GM12864 (cell line): ENCODE data around the gene UBAC2.

ENCODE experiments used
- DNase-seq: peaks from one replicate; pipeline ENCODE4 v3.0.0-alpha.2; 2011; ENCODE audit warnings: low read depth
- H3K4me3 ChIP-seq: 2 replicates; pipeline ENCODE4 v1.5.1; 2011; ENCODE audit warnings: mild to moderate bottlenecking, low read depth, low read length, control low read depth
- TF ChIP-seq, protein P1 (sequence below): IDR thresholded peaks from 2 replicates; pipeline ENCODE4 v1.5.1; 2011; ENCODE audit warnings: low read depth, mild to moderate bottlenecking, moderate library complexity, low read length, control low read depth, inconsistent platforms; ENCODE audit errors: missing control alignments

The UBAC2 gene

DNA sequence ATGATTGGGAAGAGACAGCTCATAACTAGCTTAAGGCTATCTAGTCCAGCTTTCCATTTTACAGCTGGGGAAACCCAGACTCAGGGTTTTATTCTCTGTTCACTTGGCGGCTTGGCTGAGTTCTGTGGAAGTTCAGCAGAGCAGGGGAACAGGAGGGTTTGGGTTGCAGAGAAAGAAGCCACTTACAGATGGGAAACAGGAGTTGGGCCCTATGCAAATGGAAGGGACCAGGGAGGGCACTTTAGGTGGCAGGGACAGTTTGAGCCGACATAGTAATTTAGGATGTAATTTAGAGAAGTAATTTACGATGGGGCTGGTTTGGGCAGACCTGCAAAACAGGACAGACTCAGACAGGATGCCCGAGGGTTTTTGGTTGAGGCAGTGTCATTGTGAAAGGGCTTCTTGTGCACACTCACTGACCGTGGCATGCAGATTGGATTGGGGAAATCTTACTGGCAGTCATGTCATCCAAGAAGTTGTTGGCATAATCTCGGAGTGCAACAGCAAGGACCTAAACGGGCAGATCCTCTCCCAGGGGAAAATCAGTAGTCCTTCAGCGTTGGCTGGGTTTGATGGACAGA is 153.8 kb downstream of the UBAC2 start:
- TF ChIP-seq, protein P1, sequence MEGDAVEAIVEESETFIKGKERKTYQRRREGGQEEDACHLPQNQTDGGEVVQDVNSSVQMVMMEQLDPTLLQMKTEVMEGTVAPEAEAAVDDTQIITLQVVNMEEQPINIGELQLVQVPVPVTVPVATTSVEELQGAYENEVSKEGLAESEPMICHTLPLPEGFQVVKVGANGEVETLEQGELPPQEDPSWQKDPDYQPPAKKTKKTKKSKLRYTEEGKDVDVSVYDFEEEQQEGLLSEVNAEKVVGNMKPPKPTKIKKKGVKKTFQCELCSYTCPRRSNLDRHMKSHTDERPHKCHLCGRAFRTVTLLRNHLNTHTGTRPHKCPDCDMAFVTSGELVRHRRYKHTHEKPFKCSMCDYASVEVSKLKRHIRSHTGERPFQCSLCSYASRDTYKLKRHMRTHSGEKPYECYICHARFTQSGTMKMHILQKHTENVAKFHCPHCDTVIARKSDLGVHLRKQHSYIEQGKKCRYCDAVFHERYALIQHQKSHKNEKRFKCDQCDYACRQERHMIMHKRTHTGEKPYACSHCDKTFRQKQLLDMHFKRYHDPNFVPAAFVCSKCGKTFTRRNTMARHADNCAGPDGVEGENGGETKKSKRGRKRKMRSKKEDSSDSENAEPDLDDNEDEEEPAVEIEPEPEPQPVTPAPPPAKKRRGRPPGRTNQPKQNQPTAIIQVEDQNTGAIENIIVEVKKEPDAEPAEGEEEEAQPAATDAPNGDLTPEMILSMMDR = no peak
- DNase-seq = no peak
- no peak overlapping the region for H3K4me3 ChIP-seq

DNA sequence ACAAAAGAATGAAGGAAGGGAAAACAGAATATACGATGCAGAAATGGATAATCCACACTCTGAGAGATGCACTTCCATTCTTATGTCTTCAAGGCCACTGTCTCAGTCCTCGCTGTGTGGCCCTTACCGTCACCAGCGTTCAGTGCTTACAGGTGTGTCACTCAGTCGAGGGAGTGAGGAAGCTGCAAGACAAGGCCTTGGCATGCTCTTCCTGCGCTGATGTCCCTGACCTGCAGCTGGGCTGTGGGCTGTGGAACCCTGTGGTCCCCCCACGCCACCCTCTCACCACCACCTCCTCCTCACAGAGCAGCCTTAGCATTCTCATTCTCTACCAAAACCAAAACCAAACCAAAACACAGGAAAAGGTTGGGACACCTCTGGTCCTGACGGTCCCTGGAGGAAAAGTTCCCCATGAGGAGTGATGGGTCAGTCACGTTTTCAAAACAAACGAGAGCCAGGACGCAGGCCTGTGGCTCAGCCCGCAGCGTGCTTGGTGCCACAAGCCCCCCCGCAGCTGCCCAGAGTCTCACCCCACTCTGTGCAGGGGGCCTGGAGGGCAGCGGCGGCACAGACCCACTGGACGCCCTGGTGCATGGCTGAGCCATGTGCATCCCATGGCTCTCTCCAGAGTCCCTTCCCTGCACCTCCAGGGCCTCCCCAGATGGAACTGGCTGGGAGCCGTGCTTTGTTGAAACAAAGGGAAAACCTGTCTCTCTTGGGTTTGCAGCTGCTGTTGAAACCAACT is 154.8 kb downstream of the UBAC2 start:
- TF ChIP-seq, protein P1 = no peak
- DNase-seq = no peak

DNA sequence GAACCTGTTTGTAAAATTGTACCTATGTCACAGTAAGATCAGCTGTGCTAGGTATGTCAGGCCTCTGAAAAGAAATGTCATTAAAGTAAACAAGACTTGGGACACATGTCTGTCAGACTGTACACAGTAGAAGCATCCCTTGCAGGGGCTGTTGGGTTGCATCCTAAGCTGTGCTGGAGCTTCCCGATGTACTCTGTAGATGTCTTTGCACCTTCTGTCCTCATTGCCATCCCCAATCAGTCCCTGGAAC is 155.3 kb downstream of the UBAC2 start:
- TF ChIP-seq, protein P1 = no peak
- no peak overlapping the region; the same call in 1 of the 2 replicates for H3K4me3 ChIP-seq
- no peak for DNase-seq

More for the DNA sequence above, 154.8 kb downstream of the UBAC2 start:
- no peak overlapping the region for H3K4me3 ChIP-seq

DNA sequence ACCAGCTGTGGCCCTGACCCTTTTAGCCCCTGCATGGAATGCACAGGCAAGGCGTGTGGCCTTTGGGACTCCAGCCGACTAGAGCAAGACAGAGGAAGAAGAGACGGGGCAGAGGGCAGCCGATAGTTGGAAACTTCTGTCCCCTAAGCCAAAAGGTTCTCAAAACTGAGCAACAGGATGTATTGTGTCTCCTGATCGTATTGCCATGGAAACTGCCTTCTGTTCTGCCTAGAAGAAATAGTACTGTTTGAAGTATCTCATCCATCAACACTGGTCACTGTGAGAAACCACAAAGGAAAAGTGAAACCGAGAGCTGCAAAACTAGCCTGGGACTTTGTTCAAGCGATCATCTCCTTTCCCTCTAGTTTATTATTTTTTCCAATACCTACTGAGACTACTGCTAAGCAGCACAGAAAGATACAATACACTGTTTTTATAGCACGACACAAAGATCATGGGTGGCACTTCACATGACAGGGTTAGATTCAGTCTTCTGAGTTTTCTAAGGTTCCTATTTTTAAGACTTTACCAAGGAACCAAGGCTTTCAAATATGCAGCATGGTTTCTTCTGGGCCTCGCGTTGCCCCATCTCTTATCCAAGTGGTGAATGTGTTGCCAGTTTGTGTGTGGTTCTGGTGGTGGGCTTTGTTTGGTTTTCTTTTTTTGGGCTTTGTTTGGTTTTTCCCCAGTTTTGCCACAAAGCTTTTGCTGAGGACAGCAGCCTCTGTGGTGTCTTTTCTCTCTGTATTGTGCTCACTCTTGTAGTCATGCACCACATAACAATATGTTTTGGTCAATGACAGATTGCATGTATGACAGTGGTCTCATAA is 155.8 kb downstream of the UBAC2 start:
- no peak overlapping the region; the same call in 1 of the 2 replicates for H3K4me3 ChIP-seq
- TF ChIP-seq, protein P1 = no peak
- no peak for DNase-seq

DNA sequence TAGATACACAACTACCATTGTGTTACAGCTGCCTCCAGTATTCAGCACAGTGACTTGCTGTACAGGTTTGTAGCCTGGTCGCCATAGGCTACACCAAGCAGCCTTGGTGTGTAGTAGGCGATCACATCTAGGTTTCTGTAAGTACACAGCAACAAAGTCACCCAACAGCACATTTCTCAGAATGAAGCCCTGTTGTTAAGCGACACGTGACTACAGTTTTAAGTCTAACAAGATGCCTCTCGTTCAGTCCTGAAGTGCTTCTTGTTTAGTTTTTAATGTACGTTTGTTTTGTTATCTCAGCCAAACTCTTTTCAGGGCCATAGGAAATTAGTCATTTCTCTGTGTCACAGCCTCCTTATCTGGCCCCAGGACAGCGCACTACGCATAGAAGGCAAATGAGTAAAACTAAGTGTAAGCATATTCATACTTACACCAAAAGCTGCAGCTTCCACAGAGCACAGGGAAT is 156.5 kb downstream of the UBAC2 start:
- DNase-seq = no peak
- H3K4me3 ChIP-seq = no peak overlapping the region
- TF ChIP-seq, protein P1 = no peak

DNA sequence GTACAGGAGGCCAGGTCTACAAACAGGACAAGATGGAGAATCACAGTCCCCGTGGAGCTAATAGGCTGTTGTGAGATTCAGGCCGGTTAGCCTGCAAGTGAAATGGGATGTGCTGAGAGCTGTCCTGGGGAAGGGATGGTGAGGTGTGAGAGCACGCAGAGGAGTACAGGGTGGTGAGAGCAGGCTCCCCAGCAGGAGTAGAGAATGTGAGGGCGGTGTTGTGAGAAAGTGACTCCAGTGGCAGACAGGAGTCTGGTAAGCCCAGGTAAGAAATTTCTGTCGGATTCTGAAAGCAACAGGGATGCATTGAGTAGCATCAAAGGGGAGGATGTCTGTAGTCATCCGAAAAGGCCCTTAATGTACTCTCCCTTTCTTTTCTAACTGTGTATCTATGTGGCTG is 157.3 kb downstream of the UBAC2 start:
- no peak for DNase-seq
- TF ChIP-seq, protein P1 = no peak
- H3K4me3 ChIP-seq = no peak overlapping the region
